HG03520 (cell line): ENCODE results near the gene IP6K3.

Experiments used
- ATAC-seq: cut with Tn5 transposase; IDR thresholded peaks from one replicate; pipeline ENCODE4 v1.9.1; 2021; ENCODE audit warnings: mild to moderate bottlenecking, moderate library complexity; ENCODE audit not compliant: unreplicated experiment

Gene IP6K3

DNA sequence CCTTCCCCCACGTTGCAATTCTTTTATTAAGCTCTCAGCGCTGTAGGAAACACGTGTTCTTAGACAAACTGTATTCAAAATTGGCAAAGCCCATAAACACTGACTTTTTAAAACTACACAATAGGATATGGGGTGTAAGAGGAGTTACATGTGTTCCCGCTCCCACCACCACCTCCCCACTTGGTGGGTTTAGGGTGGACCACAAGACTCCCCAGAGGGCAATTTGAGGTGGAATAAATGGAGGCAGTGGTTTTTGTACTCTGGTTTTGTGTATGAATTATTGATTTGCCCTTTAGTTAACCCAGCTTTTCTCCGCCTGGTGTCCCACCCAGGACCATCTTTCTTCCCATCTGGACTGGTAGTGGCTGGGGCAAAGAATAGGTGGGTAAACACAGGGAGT, 38.9 kb downstream of the IP6K3 start:
- no peak for ATAC-seq

DNA sequence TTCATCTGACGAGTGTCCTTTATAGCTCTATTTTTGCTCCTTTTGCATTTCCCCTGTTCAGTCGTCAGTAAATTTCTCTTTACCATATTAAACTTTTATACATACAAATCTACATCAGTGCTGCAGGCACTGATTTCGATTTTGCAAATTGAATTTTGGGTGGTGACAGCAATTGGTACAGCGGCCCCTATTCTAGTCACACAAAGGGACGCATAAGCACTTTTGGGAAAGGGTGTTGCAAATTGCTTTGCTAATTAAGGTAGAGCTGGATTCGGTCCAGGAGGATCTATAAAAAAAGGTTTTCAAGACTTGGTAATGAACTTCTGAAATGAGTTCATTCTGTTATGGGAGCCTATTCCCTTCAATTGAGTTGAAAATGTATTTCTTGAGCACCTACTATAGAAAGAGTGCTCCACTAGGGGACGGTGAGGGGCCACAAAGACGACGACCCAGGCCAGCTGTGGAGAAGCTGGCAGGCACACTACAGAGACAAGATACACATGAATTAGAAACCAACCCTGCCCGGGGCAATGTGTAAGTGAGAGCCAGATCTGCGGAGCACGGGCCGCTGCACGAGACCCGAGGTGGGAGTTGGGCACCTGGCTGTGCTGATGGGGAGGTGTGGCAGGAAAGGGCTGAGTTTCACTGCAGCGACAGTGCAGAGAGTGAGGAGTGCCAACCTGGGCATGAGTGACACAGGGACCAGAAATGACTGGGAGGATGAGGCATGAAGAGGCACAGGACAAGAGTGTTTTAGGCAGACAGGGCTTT, 40.6 kb downstream of the IP6K3 start:
- ATAC-seq: no peak

GRCh38 chr6:33705268-33705885, 41.3 kb downstream of the IP6K3 start:
- ATAC-seq: no peak

DNA sequence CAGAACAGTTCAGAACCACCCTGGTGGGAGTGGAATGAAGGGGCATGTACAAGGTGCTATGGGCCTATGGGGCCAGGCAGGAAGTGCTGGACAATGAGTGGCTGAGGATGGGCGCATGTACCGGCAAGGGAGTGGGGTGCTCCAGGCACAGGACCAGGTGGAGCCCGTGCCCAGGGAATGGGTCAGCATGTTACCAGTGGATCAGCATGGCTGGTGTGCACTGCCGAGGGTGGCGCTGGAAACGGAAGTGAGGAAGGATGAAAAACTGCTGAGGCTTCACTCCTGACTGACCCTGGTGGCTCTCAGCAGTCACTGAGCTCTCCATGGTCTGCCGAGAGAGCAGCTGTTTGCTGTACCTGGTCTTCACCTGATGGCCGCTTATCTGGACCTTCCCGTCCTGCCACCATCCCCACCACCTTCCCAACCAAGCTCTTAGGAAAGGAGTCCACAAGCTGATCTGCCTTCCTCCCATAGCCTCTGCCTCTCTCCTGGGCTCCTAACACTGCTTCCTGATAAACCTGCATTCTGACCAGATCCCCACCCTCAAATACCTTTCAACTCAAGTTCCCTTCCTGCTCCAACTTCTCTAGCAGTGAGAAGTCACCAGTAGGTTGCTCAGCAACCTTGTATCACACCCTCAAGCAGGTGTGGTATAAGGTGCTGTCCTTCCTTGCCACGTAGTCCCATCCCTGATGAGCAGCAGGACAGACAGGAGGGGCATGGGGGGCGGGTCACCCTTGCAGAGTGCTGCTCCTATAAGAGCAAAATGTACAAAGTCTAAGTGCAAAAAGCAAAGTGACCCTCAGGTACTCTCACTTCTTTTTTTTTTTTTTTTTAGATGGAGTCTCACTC, 42.3 kb downstream of the IP6K3 start:
- no peak for ATAC-seq

DNA sequence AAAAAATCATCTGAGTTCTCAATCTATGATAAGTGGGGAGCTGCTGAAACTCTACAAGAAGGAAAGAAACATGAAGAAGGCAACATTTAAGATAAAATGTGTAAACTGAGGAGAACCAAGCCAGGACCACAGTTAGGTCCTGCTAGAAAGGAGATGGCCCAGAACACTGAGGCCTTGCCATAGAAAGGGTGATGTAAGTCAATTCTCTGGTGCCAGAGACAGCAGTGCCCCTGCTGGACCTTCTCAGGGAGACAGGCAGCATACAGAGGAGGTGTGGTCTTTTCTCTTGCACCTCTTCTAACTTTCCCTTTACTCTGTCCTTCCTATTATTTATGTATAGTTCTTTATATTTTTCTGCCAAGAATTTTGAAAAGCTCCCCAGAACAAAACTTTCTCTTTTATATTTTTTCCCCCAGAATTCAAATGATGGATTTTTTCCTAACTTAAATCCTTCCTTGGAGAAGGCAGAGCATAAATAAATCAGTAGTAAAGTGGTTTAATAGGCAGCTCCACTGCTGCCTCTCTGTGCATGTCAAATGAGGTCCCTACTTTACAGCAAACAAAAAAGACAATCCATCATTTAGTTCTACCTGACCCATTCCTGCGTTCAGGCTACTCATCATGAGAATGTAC, 44.2 kb downstream of the IP6K3 start:
- ATAC-seq: no peak

DNA sequence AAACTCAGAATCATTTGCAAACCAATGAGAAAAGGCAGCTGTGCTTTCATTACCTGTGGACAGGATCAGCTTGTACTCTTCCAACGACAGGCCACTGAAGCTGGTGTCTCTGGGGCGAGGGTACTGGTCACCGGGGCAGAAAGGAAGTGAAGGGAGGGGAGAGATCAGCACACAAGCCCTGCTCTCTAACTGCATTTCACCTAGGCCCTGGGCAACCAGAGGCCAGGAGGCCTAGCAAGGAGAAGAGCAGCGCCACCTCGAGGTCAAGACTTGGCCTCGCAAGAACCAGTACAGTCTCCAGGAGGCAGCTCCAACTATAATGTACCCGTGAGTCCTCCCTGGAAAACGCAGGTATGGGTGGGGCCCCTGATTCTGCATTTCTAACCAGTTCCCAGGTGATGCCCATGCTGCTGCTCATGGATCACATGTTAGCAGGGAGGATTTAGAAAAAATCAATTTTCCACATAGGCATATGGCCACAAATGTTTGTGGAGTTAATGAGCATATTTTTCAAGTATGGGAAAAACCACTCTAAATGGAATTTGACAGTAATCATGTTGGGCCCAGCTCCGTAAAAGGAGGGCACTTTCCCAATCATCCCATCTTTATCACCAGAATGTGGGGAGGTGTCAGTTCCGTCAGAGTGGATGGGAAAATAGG, 46.2 kb downstream of the IP6K3 start:
- no peak for ATAC-seq

GRCh38 chr6:33699739-33700138, 47.0 kb downstream of the IP6K3 start:
- no peak for ATAC-seq

DNA sequence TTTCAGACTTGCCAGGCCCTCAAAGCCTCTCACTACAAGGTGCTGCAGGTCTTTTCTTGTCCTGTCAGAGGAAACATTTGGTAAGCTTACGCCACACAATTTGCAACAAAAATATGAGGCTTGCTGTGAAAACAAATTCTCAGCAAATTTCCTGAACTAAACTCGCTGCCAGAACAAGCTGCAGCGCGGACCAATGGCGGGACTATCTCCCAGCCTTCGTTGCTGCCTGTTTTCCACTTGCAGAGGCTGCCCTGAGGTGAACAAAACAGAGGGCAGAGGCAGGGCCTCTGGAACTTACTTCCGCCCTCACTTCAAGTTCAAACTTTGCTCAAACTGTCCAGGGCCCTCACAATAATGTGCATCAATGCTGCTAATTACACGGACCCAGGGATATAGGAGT, 47.6 kb downstream of the IP6K3 start:
- ATAC-seq: no peak

- ATAC-seq: no peak
Observed at GRCh38 chr6:33698494-33698893, 48.2 kb downstream of the IP6K3 start.

DNA sequence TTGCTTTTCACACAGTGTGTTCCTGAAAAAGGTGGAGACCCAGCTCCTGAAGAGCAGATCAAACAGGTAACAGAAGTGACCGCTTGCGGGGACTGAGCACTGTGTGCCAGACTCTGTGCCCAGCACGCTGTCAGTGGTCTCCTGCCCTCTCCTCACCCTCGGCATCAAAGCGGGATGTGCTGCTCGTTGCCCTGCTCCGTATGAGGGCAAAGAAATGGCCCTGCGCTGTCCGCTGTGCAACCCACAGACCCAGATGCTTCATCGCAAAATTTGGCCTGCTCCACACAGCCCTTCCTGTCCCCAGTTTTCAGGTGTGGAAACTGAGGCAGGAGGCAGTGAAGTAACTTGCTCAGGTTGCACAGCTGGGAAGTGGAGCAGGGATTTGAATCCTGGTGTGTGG, 48.9 kb downstream of the IP6K3 start:
- no peak for ATAC-seq

GRCh38 chr6:33696548-33697518, 49.9 kb downstream of the IP6K3 start:
- no peak for ATAC-seq

DNA sequence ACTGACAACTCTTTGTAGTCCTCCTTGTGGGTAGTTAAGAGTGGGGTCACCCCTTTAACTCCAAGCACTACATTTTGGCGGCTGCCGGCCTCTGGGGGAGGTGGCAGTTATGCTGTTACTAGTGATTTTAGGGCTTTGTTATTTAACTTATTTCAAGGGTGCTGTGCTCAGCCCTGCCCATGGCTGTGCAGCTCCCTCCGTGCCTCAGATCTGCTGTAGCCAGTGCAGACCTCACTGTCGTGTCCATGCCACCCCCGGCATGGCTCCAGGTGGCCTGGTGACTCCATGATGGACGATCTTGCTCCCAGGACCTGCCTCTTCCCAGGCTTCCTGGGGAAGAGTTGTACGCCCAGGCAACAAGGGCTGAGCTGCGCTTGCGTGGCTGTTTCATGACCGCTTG, 50.6 kb downstream of the IP6K3 start:
- ATAC-seq: no peak

DNA sequence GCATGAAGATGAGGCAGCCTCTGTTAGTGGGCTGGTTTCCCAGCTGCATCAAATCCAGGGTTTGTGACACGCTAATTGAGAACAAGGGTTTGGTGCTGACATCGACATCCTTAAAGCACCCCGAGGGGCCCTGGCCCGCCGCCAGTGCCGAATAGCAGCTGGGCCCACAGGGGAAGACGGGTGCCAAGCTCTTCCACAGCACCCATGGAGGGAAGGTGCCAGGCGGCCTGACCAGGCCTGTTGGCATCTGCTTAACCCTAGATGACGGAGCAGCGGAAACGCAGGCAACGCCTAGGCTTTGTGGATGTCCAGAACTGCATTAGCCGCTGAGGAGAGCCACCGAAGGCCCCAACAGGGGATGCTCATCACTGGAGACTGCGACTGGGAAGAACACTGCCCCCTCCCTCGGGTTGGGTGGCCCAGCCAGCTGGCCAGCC, 51.2 kb downstream of the IP6K3 start:
- ATAC-seq: no peak

DNA sequence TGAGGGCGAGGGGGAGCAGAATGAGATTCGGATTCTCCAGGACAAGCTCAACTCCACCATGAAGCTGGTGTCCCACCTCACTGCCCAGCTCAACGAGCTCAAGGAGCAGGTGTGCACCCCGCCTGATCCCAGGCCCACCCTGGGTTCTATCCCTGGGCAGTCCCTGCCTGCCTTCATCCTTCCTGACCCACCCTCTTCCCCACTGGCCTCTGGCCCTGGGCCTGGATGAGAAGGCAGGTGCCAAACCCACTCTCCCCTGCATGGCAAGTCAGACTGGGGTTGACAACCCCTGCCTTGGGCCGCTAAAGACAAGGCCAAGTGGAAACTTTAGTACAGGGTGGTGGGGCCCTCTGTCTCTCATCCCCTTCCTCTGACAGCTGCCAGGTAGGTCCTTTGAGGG, 51.7 kb downstream of the IP6K3 start:
- no peak for ATAC-seq

DNA sequence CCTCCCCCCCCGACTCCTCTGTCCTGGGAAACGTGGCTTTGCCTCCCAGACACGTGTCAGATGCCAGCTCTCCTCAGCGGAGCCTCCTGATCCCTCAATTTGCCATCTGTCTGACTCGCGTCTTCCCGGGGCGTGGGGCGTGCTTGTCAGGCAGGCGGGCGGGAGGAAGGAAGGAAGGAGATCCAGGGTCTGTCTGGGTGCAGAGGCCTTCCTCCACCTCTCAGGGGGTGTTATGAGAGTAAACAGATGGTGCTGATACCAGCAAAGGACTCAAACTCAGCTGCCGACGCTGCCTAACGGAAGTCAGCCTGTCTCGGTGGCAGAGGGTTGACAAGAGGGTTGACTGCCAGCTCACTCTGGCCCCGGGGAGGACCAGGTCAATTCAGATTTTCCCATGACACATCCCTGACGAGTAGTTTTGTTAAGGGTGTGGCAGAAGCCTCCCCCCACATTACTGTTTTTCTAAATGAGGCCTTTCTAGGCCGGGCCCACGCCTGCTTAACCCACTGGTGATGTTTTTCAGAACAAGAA, 52.2 kb downstream of the IP6K3 start:
- no peak for ATAC-seq

GRCh38 chr6:33693186-33694105, 53.3 kb downstream of the IP6K3 start:
- ATAC-seq: no peak

DNA sequence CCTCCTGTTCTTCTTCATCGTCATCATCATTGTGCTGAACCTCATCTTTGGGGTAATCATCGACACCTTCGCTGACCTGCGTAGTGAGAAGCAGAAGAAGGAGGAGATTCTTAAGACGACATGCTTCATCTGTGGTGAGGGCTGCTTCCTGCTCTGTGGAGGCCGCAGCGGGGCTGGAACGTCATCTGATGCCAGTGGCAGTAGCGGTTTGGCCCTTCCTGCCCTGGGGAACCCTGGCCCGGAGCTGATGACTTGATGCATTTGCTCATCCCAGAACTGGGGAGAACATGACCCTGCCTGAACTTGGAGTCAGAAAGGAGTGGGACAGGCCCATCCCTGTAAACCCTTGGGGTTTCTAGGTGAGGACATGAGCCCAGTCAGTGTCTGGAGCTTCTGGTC, 53.9 kb downstream of the IP6K3 start:
- ATAC-seq: no peak

DNA sequence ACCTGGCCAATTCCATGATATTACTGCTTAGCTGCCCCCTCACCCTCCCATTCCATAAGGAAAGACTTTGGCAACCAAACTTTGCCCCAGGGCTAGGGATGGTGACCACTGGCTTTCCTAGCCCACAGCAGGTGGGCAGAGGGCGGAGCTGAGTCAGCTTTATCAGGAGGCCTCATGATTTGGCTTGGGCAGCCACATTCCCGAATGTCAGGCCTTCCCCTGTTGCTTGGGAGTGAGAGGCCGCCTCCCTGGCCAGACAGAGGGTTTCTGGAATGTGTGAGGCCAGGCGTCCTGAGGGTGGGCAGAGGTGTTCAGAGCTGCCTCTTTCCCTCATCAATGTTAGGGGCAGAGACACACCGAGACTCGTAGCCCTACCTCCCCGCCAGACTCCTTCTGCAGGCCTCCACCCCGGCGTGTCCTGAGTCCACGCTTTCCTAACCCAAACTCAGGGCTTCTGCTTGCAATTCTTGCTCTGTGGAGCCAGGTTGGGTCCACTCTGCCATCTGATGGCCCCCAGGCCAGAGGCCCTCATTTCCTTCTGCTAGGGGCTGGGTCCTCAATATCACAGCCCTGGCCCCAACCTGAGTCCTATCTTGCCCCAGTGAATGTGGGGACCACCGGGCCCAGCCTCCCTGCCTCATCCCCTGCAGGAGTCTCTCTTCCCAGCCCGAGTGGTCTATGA, 54.5 kb downstream of the IP6K3 start:
- no peak for ATAC-seq
